Measurements from ENCODE around the gene EFHC1. TPM values are rescaled to one million over a fixed set of nuclear protein-coding genes. Genes with fewer than 3 reads are reported as not detected.

Gene EFHC1
- total RNA-seq, 1 donor from 2014 or later: 22.7 TPM

DNA sequence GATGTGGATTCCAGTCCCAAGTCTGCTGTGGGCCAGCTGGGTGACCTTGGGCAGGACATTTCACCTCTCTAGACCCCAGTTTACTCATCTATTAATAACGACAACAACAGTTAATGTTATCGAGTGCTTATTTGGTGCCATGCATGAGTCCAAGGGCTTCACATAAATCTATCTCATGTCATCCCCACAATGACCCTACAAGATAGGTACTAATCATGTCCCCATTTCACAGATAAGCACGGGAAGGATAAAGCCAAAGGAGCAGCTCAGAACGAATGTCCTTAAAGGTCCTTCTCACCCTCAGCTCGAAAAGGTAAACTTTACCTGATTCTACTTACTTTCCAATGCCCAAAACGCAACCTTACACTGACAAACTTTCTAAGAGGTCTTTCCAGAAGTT lies 121.0 kb downstream of the EFHC1 start:
- DNase-seq: no peak

- DNase-seq: no peak
Observed at GRCh38 chr6:52543262-52543661, 123.1 kb downstream of the EFHC1 start.

- no peak for DNase-seq
Observed at GRCh38 chr6:52543729-52544601, 123.8 kb downstream of the EFHC1 start.

DNA sequence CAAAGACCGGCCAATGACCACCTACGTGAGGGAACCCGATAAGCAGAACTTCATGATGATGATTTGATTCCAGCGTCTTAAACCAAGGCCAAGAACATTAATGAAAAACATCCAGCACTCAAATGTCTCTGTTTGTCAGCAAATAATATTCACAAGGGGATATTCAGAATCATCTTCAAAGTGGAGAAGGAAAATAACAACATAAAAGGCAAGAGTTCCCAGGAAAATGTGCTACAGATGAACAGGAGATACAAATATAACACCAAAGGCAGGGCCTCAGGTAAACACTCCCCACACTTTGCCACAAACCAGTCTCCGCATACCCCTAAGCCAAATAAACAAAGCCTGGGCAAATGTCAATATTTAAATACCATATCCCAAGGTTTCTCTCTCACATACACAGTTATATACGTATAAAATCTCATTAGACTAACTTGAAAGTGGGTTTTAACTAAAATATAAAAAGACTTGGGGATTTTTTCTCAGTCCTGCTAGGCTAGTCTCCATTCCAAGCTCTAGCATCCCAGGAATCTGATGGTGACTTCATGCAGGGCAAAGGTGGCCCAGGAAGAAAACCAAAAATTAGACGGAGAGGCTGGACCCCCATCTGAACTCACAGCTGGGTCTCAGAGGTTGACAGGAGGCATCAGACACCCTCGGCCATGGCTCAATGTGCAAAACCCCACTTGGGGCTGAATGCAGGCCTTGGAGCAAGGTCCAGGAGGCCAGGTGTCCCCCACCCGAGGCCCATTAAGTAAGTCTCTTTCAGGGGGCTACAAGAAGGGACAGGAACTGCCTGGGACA lies 124.7 kb downstream of the EFHC1 start:
- no peak for DNase-seq

DNA sequence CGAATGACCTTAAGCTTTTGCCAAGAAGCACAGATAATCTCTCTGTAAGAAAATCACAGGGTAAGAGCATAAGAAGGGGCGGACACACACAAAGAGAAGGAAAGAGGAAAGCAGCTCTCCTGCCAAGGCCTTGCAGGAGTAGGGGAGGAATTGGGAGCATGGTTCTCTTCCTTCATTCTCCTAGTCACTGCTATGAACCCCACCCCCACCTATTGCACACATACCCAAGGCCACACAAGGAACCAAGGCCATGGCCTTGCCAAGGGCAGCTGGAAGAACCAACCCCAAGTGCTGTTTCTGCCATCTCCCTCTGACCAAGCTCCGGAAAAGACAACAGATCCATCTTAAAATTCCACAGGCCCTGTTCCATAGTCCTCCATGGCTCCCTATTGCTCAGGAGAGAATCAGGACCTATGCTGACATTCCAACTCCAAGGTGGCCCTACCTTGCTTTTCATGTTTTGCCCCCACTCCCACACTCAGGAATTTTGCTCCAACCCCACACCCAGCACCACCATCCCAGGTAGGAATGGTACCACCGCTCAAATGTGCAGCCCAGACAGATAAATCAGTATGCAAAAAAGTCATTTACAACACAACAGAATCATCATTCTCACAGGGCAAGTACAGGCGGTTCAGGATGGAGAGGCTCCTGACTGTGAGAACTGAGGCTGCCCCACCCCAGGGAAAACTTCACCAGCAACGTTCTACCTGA lies 125.4 kb downstream of the EFHC1 start:
- no peak for DNase-seq

GRCh38 chr6:52546192-52546591 lies 126.0 kb downstream of the EFHC1 start:
- no peak for DNase-seq

DNA sequence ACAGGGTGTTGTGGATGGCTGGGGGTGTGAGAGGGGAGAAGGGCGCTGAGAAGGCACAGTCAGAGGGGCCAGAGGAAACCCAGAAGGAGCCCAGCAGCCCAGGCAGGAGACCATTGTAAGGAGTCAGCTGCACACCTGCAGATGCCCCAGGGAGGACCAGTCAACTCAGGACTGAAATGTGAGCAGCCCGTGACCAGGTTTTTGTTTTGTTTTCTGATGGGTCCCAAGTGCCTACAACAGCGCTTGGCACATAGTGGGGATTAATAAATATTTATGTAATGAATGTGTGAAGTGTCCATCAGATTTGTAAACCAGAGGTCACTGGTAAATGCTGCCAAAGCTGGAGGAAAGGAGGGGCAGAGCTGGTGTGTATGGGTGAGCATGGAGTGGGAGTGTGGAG lies 126.5 kb downstream of the EFHC1 start:
- DNase-seq: no peak

GRCh38 chr6:52547647-52548352 lies 127.7 kb downstream of the EFHC1 start:
- no peak for DNase-seq

GRCh38 chr6:52548353-52548713 lies 128.2 kb downstream of the EFHC1 start:
- no peak for DNase-seq

DNA sequence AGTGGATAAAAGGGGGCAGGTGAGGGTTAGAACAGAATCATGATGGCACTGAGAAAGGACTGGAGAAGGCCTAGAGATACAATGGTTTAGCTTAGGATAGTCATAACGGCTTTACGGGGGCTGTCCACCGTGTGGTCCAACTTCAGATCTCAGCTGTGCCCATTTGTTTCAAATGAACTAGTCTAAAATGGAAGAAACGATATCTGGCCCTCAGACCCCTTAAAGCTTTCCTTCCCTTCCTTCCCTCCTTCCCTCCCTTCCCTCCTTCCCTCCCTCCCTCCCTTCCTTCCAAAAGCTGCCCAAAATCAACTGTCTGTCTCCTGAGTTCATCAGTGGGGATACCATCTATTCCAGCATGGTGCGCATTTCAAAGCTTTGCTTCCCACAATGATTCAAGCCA lies 128.9 kb downstream of the EFHC1 start:
- no peak for DNase-seq

- DNase-seq: no peak
Observed at GRCh38 chr6:52549428-52549827, 129.3 kb downstream of the EFHC1 start.

GRCh38 chr6:52550014-52550575 lies 130.0 kb downstream of the EFHC1 start:
- DNase-seq: no peak

GRCh38 chr6:52550870-52551269 lies 130.7 kb downstream of the EFHC1 start:
- no peak for DNase-seq

GRCh38 chr6:52551483-52552277 lies 131.5 kb downstream of the EFHC1 start:
- peak; percentile 29 for DNase-seq

GRCh38 chr6:52552278-52552643 lies 132.1 kb downstream of the EFHC1 start:
- DNase-seq: no peak

GRCh38 chr6:52553158-52553557 lies 133.0 kb downstream of the EFHC1 start:
- DNase-seq: no peak

- DNase-seq: no peak
Observed at GRCh38 chr6:52553719-52554118, 133.6 kb downstream of the EFHC1 start.

DNA sequence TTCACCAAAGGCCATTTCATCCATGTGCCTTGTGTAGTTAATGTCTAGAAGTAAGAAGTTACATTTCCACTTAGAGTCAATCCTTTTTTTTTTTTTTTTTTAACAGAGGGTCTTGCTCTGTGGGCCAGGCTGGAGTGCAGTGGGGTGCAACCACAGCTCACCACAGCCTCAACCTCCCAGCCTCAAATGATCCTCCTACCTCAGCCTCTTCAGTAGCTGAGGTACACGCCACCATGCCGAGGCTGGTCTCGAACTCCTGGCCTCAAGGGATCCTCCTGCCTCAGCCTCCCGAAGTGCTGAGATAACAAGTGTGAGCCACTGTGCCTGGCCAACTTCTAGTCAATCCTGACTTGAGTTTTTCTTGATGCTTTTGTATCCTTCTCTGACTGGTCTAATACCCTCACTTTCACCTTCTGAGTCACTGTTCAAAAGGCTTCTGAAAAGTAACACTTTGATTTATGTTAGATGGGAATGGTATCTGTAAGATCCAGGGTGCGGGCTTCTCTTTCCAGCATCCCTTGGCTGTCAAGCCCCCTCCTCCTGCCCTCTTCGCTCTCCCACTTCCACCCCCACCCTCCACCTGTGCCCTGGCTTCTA lies 134.6 kb downstream of the EFHC1 start:
- DNase-seq: no peak

DNA sequence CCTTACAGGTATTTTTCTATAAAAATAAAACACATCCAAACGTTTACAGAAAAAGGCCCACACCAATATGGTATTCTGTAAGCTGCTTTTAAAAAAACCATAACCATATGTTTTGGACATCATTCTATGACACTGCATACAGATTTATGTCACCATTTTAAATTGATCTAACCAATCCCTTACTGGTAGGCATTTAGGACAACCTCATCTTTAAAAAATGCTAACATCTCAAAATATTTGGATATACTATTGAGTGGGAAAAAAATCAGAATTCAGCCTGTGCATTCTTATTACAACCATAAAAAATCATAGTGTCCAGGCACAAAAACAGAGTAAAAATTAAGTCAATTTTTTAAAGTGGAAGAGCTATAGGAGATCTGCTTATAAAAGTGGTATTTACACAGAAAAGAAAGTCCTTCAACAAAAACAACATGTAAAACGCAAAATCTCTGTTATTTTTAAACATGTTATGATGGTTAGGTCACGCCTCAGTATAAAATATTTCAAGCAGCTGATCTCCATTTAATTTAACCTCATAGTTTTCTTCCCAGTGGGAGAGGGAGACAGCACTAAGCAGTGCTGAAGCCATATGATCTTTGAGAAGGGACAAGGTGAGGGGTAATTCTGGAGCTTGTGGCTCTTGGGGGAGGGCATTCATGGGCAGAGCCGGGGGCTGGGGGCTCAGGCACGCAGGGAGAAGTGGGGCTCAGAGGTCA lies 135.5 kb downstream of the EFHC1 start:
- peak; percentile 40 for DNase-seq
